Tibial nerve (tissue), 4 donors: ENCODE data around the gene SFT2D3. TPM values are rescaled to one million over a fixed set of nuclear protein-coding genes. Genes with fewer than 3 reads are reported as not detected.

Experiments
- DNase-seq, 2 donors: peaks; one replicate each; pipeline ENCODE4 v3.0.0-alpha.2; 2019; ENCODE audit warnings: low spot score in 2 of 2
- H3K27ac ChIP-seq, 4 donors: fragments of 200-600 bp; sonication (generic) in 3 of 4; one replicate each; pipeline ENCODE4 v1.5.1; 2017 to 2019; ENCODE audit warnings: mild to moderate bottlenecking in 1 of 4
- H3K27me3 ChIP-seq, 2 donors: fragments of 200-600 bp; sonication (generic) in 1 of 2; one replicate each; pipeline versions ENCODE4 v1.5.1 to v1.6.0; 2017 to 2019
- H3K36me3 ChIP-seq, 3 donors: fragments of 200-600 bp; sonication (generic); one replicate each; pipeline ENCODE4 v1.5.1; 2018 to 2019
- H3K4me1 ChIP-seq, 4 donors: fragments of 200-600 bp; sonication (generic) in 3 of 4; one replicate each; pipeline ENCODE4 v1.5.1; 2017 to 2019
- H3K4me3 ChIP-seq, 4 donors: fragments of 200-600 bp; sonication (generic) in 3 of 4; one replicate each; pipeline ENCODE4 v1.5.1; 2017 to 2019; ENCODE audit warnings: mild to moderate bottlenecking in 1 of 4, moderate library complexity in 1 of 4
- H3K9me3 ChIP-seq, 4 donors: fragments of 200-600 bp; sonication (generic) in 3 of 4; one replicate each; pipeline ENCODE4 v1.5.1; 2017 to 2019
- EP300 ChIP-seq, 2 donors: sonication (generic); formaldehyde crosslinking; IDR thresholded peaks; one replicate each; pipeline ENCODE4 v1.6.1; 2017; ENCODE audit warnings: antibody characterized with exemption in 2 of 2, mild to moderate bottlenecking in 1 of 2
- POLR2A ChIP-seq, 2 donors: fragments of 450-650 bp; IDR thresholded peaks; one replicate each; pipeline ENCODE4 v1.6.1; 2017; ENCODE audit warnings: antibody characterized with exemption in 2 of 2, mild to moderate bottlenecking in 2 of 2, moderate library complexity in 2 of 2
- WGBS, 2 donors: methylation state at CpG; one replicate each; pipeline ENCODE4 v1.1.5; 2018; 5-methylcytosine and 5-hydroxymethylcytosine counted together
- total RNA-seq, 4 donors: library from RNA; depleted of rRNA; stranded (reverse); fragments of >200 nt; gene quantifications; one replicate each; pipeline ENCODE4 v1.1.0, GENCODE V29; 2016
- TF ChIP-seq, protein P1 (sequence below), 5 experiments: fragments of 200-600 bp in 3 of 5; fragments of 450-650 bp in 2 of 5; sonication (generic) in 3 of 5; IDR thresholded peaks; one replicate each; pipeline ENCODE4 v1.5.1; 2016 to 2019; ENCODE audit warnings: antibody characterized with exemption in 5 of 5, mild to moderate bottlenecking in 3 of 5, moderate library complexity in 2 of 5

Gene SFT2D3
- total RNA-seq, 4 donors from 2014 or later: 10.7 to 13.6 (median 12.4) TPM

DNA sequence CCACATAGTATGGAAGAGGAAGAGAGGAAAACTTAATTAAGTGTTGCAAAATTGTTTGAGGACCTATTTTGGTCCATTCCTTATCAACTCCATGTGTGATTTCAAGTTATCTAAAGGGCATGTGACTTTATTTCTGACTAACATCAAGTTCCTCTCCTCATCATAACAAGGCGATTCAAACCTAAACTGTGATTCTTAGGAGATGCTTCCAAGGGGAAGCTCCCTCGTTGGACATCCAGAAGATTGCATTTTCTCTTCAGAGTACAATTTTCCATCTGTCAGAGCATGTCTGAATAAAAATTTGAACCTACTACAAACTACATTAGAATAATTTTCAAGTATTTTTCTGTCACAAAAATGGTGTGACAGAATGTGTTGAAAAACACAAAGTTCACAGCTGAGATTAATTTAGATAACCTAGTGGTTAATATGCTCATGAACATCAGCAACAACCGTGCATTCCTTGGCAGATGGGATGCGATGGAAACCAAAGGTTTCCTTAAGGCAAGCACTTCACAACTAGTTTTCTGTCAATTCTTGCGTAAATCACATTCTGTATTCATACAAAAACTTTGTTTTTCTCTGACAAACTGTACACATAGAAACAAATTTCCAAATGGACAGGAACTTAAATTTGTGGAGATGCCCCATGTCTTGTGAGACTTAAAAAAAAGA, 4.2 kb downstream of the SFT2D3 start:
- Histone ChIP-seq H3K9me3 (no peaks in the 10 kb centered on the region), H3K4me3 (no peak overlapping the region), H3K36me3 (peaks cover 0 to 61% (median 3%) of the 10 kb centered on the region in 3 donors), H3K27me3 (no peaks in the 10 kb centered on the region), H3K4me1 (peaks cover 0 to 55% (median 29%) of the 10 kb centered on the region in 4 donors), H3K27ac (peak overlapping the region in 1 of 4 donors; percentile 18)
- no peak for DNase-seq
- WGBS, 2 donors: 71 to 80% methylated on average over 5 of the region's 5 CpGs
- TF ChIP-seq EP300 (IDR thresholded peaks at IDR 0.05) (no peak), POLR2A (IDR thresholded peaks at IDR 0.05) (no peak)
- TF ChIP-seq, protein P1, sequence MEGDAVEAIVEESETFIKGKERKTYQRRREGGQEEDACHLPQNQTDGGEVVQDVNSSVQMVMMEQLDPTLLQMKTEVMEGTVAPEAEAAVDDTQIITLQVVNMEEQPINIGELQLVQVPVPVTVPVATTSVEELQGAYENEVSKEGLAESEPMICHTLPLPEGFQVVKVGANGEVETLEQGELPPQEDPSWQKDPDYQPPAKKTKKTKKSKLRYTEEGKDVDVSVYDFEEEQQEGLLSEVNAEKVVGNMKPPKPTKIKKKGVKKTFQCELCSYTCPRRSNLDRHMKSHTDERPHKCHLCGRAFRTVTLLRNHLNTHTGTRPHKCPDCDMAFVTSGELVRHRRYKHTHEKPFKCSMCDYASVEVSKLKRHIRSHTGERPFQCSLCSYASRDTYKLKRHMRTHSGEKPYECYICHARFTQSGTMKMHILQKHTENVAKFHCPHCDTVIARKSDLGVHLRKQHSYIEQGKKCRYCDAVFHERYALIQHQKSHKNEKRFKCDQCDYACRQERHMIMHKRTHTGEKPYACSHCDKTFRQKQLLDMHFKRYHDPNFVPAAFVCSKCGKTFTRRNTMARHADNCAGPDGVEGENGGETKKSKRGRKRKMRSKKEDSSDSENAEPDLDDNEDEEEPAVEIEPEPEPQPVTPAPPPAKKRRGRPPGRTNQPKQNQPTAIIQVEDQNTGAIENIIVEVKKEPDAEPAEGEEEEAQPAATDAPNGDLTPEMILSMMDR (IDR thresholded peaks at IDR 0.05): no peak

DNA sequence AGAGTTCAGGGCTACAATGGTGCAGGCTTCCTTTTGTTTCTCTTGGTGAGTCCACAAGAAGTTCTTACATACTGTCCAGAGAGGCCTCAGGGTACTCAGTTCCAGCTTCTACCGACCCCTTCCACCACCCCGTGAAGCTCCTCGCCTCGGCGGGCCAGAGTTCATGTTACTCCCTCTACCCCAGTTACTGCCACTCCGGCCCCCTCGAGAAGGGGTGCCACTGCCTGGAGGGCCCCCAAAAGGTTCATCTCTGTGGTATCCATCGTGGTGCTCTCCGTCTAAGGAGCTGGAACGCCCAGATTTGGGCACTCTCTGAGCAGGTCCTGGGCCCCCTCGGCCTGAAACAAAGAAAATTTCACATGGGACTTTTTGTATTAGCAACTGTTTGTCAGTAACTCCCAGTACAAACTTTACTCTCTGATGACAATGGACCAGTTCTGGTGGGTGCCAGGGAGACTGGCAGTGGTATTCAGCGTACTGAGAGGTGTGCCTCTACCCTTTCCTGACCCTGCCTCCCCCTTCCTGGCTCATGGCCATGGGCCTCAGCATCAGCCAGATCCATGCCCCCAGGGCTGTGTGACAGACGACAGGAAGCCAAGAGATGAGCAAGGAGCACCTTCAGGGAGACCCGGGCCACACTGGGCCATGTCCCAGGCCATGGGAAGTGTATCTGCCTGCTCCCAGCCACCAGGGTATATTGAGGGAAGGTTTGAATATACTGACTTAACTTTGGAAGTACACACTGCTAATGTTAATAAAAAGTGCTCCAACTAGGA, 5.1 kb downstream of the SFT2D3 start:
- no peak for DNase-seq
- TF ChIP-seq, protein P1 (IDR thresholded peaks at IDR 0.05): no peak
- TF ChIP-seq POLR2A (IDR thresholded peaks at IDR 0.05): no peak
- Histone ChIP-seq H3K9me3 (no peaks in the 10 kb centered on the region), H3K4me1 (peaks cover 0 to 49% (median 26%) of the 10 kb centered on the region in 4 donors), H3K4me3 (no peak overlapping the region), H3K27me3 (no peaks in the 10 kb centered on the region), H3K36me3 (peaks cover 0 to 68% (median 3%) of the 10 kb centered on the region in 3 donors), H3K27ac (peak overlapping the region in 1 of 4 donors; percentile 18)
- 80 to 87% methylated on average over 14 of the region's 14 CpGs for WGBS, 2 donors

DNA sequence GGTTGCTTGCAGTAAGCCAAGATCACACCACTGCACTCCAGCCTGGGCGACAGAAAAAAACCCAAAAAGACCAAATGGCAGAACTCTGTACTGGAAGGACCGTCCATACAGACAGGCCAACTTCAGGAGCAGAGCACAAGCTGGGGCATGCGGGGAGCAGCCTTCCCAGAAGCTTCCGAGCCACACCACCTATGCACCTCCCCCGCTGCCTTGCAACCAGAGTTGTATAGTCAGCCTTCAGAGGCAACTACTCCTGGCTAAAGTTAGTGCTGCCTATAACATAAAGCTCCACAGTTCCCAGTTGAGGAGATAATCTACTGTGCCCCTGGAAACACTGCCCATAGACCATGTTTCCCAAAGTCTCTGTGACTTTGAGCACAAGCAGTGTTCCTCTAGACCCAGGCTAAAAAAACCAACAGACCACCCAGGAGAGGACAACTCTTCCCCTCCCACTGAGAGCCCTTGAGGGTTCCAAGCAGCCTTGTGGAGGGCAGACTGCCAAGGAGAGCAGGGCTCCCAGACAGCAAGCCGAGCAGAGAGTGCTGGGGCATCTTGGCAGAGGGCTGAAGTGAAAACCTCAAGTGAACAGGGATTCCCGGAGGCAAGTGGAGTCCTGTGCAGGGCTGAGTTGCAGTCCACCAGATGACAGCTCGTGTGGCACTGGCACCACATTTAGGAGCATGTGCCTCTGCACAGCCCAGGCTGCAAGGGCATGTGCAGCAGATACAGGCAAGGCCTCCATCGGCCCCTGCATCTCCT, 6.8 kb downstream of the SFT2D3 start:
- no peak for DNase-seq
- Histone ChIP-seq H3K27ac (no peak overlapping the region), H3K36me3 (peaks cover 0 to 78% (median 3%) of the 10 kb centered on the region in 3 donors)

DNA sequence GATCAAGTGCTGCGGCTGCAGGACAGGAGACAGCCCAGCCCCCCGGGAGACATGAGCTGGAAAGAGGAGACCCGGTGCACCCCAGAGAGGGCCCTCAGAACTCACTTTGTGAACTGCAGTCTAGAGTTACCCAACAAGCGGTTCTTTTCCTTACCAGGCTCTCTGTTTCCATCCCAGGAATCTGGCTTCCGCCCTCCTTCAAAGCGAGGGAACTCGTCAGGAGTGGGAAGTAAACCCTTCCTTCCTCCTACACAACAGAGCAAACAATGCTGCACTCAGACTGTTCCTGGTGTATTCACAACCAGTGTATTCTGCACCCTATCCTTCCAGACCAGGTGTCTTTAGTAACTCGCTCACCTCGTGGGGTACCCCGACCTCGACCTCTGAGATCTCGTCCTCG, 8.0 kb downstream of the SFT2D3 start:
- Histone ChIP-seq H3K4me1 (peaks cover 0 to 26% (median 6%) of the 10 kb centered on the region in 4 donors), H3K9me3 (no peaks in the 10 kb centered on the region), H3K27me3 (no peaks in the 10 kb centered on the region), H3K27ac (no peak overlapping the region), H3K36me3 (peaks cover 0 to 87% (median 3%) of the 10 kb centered on the region in 3 donors), H3K4me3 (no peak overlapping the region)
- no peak for DNase-seq
- WGBS, 2 donors: 86 to 87% methylated on average over 13 of the region's 13 CpGs
- TF ChIP-seq, protein P1 (IDR thresholded peaks at IDR 0.05): no peak
- TF ChIP-seq POLR2A (IDR thresholded peaks at IDR 0.05) (no peak), EP300 (IDR thresholded peaks at IDR 0.05) (no peak)

More for the DNA sequence above, 6.8 kb downstream of the SFT2D3 start:
- no peak overlapping the region for H3K4me3 ChIP-seq
- TF ChIP-seq, protein P1 (IDR thresholded peaks at IDR 0.05): no peak
- TF ChIP-seq POLR2A (IDR thresholded peaks at IDR 0.05) (no peak), EP300 (IDR thresholded peaks at IDR 0.05) (no peak)
- no peaks in the 10 kb centered on the region for H3K9me3 ChIP-seq
- H3K27me3 ChIP-seq: no peaks in the 10 kb centered on the region
- peaks cover 0 to 39% (median 17%) of the 10 kb centered on the region in 4 donors for H3K4me1 ChIP-seq
- 74 to 75% methylated on average over 9 of the region's 9 CpGs for WGBS, 2 donors
